Right lobe of liver (tissue), 6 donors: ENCODE measurements around the gene ALDOC. TPM values are rescaled to one million over a fixed set of nuclear protein-coding genes. Genes with fewer than 3 reads are reported as not detected.

ENCODE experiments used
- ATAC-seq, 4 donors: fragments of 200-7000 bp; cut with Tn5 transposase; one replicate each; pipeline ENCODE4 v1.9.1; 2020; ENCODE audit warnings: mild to moderate bottlenecking in 4 of 4, moderate library complexity in 4 of 4
- DNase-seq, 3 donors: peaks; one replicate each; pipeline ENCODE4 v3.0.0-alpha.2; 2020
- H3K27ac ChIP-seq, 3 donors: fragments of 200-600 bp; one replicate each; pipeline ENCODE4 v1.8.0; 2022
- H3K27me3 ChIP-seq, 2 donors: fragments of 200-600 bp; one replicate each; pipeline ENCODE4 v1.8.0; 2022
- H3K36me3 ChIP-seq, 4 donors: fragments of 200-600 bp; sonication (generic) in 1 of 4; one replicate each; pipeline versions ENCODE4 v1.5.1 to v1.8.0; 2017 to 2022; ENCODE audit warnings: control low read depth in 1 of 4
- H3K4me1 ChIP-seq, 4 donors: fragments of 200-600 bp; sonication (generic) in 1 of 4; one replicate each; pipeline versions ENCODE4 v1.5.1 to v1.8.0; 2017 to 2022; ENCODE audit warnings: control low read depth in 1 of 4
- H3K4me3 ChIP-seq, 3 donors: fragments of 200-600 bp; one replicate each; pipeline ENCODE4 v1.8.0; 2022
- H3K9me3 ChIP-seq, 4 donors: fragments of 200-600 bp; sonication (generic) in 1 of 4; one replicate each; pipeline versions ENCODE4 v1.5.1 to v1.8.0; 2017 to 2022; ENCODE audit warnings: control low read depth in 1 of 4
- POLR2A ChIP-seq: fragments of 450-650 bp; IDR thresholded peaks from one replicate; pipeline ENCODE4 v1.6.1; 2017; ENCODE audit warnings: antibody characterized with exemption, mild to moderate bottlenecking
- WGBS: methylation state at CpG from one replicate; pipeline ENCODE4 v1.1.6; 2018; ENCODE audit warnings: low coverage, low lambda C conversion rate; ENCODE audit not compliant: insufficient coverage; ENCODE audit errors: missing lambda C conversion rate; 5-methylcytosine and 5-hydroxymethylcytosine counted together
- intact Hi-C, 2 donors: fragments of 100-400 bp; cut with DNase I; formaldehyde crosslinking; loops; one replicate each; pipeline versions ENCODE4 v1.11.2 to v1.14.1; 2022
- total RNA-seq, 6 experiments: library from RNA; depleted of rRNA in 2 of 6; stranded (reverse); fragments of >200 nt in 2 of 6; fragmentation: NEBNext Ultra II Directional in 3 of 6; extraction: Animal tissue kit (Norgen Biotek cat#: 25700) in 3 of 6; gene quantifications; one replicate each; pipeline versions ENCODE4 v1.1.0 to v1.2.4, GENCODE V29; 2016 to 2023
- TF ChIP-seq, protein P1 (sequence below), 4 donors: fragments of 200-600 bp in 3 of 4; fragments of 450-650 bp in 1 of 4; IDR thresholded peaks; one replicate each; pipeline versions ENCODE4 v1.5.1 to v1.8.0; 2016 to 2022; ENCODE audit warnings: antibody characterized with exemption in 4 of 4, mild to moderate bottlenecking in 2 of 4
- donor health status: DM: no; HTN: yes; CAD: no.
- donor health status: DM: no; HTN: no; CAD: no.
- donor health status: DM: no; HTN: no; CAD: no.
- donor health status: DM: no; HTN: yes; CAD: no.
- donor health status: DM: no; HTN: yes; CAD: no.

ALDOC gene
- total RNA-seq, 6 experiments from 2014 or later = 36.0 to 76.6 (median 48.9) TPM

- Histone ChIP-seq H3K9me3 (no peaks in the 10 kb centered on the region), H3K4me1 (peaks cover 0 to 24% (median 3%) of the 10 kb centered on the region in 4 donors), H3K36me3 (peaks cover 0 to 1% (median 0%) of the 10 kb centered on the region in 4 donors), H3K27ac (peak overlapping the region; percentile 84 to 99 (median 99)), H3K27me3 (no peaks in the 10 kb centered on the region), H3K4me3 (peak overlapping the region; percentile 66 to 72 (median 67))
- 2% methylated on average over 17 of the region's 17 CpGs for WGBS
- intact Hi-C loops = no loop called here
- TF ChIP-seq, protein P1, sequence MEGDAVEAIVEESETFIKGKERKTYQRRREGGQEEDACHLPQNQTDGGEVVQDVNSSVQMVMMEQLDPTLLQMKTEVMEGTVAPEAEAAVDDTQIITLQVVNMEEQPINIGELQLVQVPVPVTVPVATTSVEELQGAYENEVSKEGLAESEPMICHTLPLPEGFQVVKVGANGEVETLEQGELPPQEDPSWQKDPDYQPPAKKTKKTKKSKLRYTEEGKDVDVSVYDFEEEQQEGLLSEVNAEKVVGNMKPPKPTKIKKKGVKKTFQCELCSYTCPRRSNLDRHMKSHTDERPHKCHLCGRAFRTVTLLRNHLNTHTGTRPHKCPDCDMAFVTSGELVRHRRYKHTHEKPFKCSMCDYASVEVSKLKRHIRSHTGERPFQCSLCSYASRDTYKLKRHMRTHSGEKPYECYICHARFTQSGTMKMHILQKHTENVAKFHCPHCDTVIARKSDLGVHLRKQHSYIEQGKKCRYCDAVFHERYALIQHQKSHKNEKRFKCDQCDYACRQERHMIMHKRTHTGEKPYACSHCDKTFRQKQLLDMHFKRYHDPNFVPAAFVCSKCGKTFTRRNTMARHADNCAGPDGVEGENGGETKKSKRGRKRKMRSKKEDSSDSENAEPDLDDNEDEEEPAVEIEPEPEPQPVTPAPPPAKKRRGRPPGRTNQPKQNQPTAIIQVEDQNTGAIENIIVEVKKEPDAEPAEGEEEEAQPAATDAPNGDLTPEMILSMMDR (IDR thresholded peaks at IDR 0.05) = no peak
- TF ChIP-seq POLR2A = no peak
- DNase-seq (peak in 2 of 3 donors; percentile 68 to 70), ATAC-seq (peak; percentile 11 to 47 (median 38))
Measured at GRCh38 chr17:28598389-28598788, 21.7 kb upstream of the ALDOC start.

DNA sequence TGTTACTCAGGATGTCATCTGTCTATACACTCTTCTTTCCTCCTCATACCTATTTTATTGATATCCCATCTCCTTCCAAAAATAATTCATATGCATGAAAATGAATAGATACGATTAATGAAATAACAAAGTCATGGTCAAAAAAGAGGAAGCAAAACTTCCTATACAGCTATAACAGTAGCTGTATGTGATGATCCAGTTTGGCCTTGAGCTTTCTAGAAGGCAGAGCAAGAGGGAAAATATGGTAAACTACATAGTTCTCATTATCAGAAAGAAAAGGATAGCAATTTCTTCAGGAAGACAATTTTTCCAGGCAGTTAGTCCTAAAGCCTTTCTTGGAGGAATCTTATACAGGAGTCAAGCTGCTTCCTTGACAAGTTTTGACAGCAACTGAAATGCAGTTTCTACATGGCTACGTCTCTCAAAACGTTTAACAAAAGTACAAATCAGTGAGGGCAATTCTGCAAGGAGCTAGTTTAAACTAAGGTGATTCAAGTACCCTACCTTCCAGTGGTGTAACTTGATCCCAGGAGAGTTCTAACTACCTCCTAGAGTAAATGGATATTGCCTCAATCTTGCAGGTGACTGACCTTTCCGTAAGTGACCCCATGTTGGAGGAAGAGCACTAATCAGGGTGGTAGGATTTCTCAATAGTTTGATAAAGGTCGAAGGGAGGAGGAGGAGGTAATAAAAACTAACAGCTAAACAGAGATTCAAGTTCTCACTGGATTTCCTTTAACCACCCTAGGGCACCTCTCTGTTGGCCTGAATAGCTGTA lies 21.1 kb upstream of the ALDOC start:
- Histone ChIP-seq H3K27ac (peak overlapping the region; percentile 84 to 99 (median 99)), H3K4me1 (peaks cover 0 to 24% (median 3%) of the 10 kb centered on the region in 4 donors), H3K9me3 (no peaks in the 10 kb centered on the region), H3K36me3 (peaks cover 0 to 7% (median 0%) of the 10 kb centered on the region in 4 donors), H3K27me3 (no peaks in the 10 kb centered on the region), H3K4me3 (peak overlapping the region; percentile 66 to 72 (median 67))
- intact Hi-C loops = no loop called here
- DNase-seq (peak in 1 of 3 donors; percentile 62), ATAC-seq (peak; percentile 50 to 71 (median 58))
- 15% methylated on average over 5 of the region's 5 CpGs for WGBS
- TF ChIP-seq, protein P1 (IDR thresholded peaks at IDR 0.05) = no peak
- TF ChIP-seq POLR2A = no peak

GRCh38 chr17:28592260-28592659 lies 15.6 kb upstream of the ALDOC start:
- Histone ChIP-seq H3K36me3 (peaks cover 0 to 38% (median 0%) of the 10 kb centered on the region in 4 donors), H3K27me3 (no peaks in the 10 kb centered on the region), H3K4me1 (peaks cover 0 to 6% (median 0%) of the 10 kb centered on the region in 4 donors), H3K27ac (no peak overlapping the region), H3K9me3 (no peaks in the 10 kb centered on the region), H3K4me3 (no peak overlapping the region)
- intact Hi-C loops = no loop called here
- WGBS = 100% methylated on average over 4 of the region's 4 CpGs
- TF ChIP-seq, protein P1 (IDR thresholded peaks at IDR 0.05) = no peak
- no peak for TF ChIP-seq POLR2A
- DNase-seq (no peak), ATAC-seq (no peak)

DNA sequence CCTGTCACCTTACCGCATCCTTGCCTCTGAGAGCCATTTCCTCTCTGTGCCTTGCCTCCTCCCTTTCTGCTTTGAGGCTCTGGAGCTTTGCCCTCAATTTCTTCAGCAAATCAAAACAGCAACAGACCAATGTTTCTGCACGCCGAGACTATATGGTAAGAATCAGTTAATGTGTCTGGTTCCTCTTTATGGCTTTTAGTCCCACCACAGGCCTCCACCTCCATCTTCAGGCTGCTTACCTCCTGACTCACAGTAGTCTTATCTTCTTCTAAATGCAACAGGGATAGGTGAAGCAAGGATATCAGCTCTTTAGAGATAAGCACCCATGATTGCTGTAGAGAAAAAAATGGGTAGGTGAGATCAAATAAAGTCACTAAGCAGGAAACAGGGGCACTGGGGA lies 9.2 kb upstream of the ALDOC start:
- no peak for ATAC-seq
- WGBS = 83% methylated on average over 3 of the region's 3 CpGs
- H3K36me3 ChIP-seq = peaks cover 0 to 46% (median 6%) of the 10 kb centered on the region in 4 donors

More for the DNA sequence above, 9.2 kb upstream of the ALDOC start:
- Histone ChIP-seq H3K9me3 (no peaks in the 10 kb centered on the region), H3K4me3 (no peak overlapping the region), H3K27me3 (no peaks in the 10 kb centered on the region), H3K4me1 (no peaks in the 10 kb centered on the region), H3K27ac (no peak overlapping the region)
- intact Hi-C loops = no loop called here
- no peak for TF ChIP-seq POLR2A
- TF ChIP-seq, protein P1 (IDR thresholded peaks at IDR 0.05) = no peak
- no peak for DNase-seq
